WTC11 (cell line): ENCODE results near the gene CHI3L1.

Experiments
- NFATC4 ChIP-seq: fragments of 250-450 bp; sonication (Bioruptor Pico); IDR thresholded peaks from 2 replicates; pipeline ENCODE4 v1.9.0; 2021; ENCODE audit warnings: mild to moderate bottlenecking
- NFE2L1 ChIP-seq: sonication (generic); formaldehyde crosslinking; IDR thresholded peaks from 2 replicates; pipeline ENCODE4 v1.8.1; 2023; ENCODE audit warnings: missing genetic modification reagents
- SMAD3 ChIP-seq: sonication (generic); formaldehyde crosslinking; IDR thresholded peaks from 2 replicates; pipeline ENCODE4 v1.8.0; 2022; ENCODE audit warnings: missing genetic modification reagents, mild to moderate bottlenecking, borderline replicate concordance
- SP1 ChIP-seq: sonication (generic); formaldehyde crosslinking; conservative IDR thresholded peaks from 2 replicates; pipeline ENCODE4 v1.8.1; 2022; ENCODE audit warnings: missing genetic modification reagents
- TF ChIP-seq, protein P1 (sequence below): sonication (generic); formaldehyde crosslinking; IDR thresholded peaks from 2 replicates; pipeline ENCODE4 v1.8.0; 2022; ENCODE audit warnings: mild to moderate bottlenecking, missing genetic modification reagents
- TF ChIP-seq, protein P2 (sequence below): fragments of 200-600 bp; IDR thresholded peaks from 2 replicates; pipeline ENCODE4 v1.8.0; 2022; ENCODE audit warnings: antibody characterized with exemption
- TF ChIP-seq, protein P3 (sequence below): sonication (generic); formaldehyde crosslinking; IDR thresholded peaks from 2 replicates; pipeline ENCODE4 v1.8.1; 2022; ENCODE audit warnings: mild to moderate bottlenecking, moderate library complexity, missing genetic modification reagents
- TF ChIP-seq, protein P4 (sequence below): sonication (generic); formaldehyde crosslinking; IDR thresholded peaks from 2 replicates; pipeline ENCODE4 v1.8.0; 2023; ENCODE audit warnings: missing genetic modification reagents, mild to moderate bottlenecking, borderline replicate concordance
- TF ChIP-seq, protein P5 (sequence below): sonication (generic); formaldehyde crosslinking; IDR thresholded peaks from 2 replicates; pipeline ENCODE4 v1.8.1; 2023; ENCODE audit warnings: mild to moderate bottlenecking, missing genetic modification reagents

DNA sequence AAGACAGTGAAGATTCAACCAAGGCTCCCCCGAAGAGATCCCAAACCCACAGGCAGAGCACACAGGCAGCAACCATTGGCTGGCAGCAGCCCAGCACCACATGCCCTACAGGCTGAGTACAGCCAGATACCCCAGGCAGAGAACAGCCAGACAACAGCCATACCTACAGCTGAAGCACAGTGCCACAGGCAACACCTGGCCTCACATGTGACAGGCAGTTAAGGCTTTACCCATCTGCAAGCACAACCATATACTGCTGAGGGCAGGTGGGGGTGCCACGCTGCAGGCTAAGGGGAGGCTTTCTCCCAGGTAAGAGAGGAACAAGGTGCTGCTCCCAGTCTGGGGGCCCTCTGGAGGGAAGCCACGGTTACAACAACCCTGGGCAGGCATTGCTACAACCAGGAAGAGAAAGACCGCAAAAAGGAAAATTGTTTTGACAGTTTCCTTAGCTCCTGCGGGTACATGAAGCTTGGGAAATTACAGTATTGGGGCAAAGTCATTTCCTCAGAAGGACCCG lies 30.7 kb upstream of the CHI3L1 start:
- TF ChIP-seq, protein P1, sequence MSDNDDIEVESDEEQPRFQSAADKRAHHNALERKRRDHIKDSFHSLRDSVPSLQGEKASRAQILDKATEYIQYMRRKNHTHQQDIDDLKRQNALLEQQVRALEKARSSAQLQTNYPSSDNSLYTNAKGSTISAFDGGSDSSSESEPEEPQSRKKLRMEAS (CRISPR knock-in tag): no peak
- TF ChIP-seq, protein P2, sequence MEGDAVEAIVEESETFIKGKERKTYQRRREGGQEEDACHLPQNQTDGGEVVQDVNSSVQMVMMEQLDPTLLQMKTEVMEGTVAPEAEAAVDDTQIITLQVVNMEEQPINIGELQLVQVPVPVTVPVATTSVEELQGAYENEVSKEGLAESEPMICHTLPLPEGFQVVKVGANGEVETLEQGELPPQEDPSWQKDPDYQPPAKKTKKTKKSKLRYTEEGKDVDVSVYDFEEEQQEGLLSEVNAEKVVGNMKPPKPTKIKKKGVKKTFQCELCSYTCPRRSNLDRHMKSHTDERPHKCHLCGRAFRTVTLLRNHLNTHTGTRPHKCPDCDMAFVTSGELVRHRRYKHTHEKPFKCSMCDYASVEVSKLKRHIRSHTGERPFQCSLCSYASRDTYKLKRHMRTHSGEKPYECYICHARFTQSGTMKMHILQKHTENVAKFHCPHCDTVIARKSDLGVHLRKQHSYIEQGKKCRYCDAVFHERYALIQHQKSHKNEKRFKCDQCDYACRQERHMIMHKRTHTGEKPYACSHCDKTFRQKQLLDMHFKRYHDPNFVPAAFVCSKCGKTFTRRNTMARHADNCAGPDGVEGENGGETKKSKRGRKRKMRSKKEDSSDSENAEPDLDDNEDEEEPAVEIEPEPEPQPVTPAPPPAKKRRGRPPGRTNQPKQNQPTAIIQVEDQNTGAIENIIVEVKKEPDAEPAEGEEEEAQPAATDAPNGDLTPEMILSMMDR: no peak
- TF ChIP-seq, protein P3, sequence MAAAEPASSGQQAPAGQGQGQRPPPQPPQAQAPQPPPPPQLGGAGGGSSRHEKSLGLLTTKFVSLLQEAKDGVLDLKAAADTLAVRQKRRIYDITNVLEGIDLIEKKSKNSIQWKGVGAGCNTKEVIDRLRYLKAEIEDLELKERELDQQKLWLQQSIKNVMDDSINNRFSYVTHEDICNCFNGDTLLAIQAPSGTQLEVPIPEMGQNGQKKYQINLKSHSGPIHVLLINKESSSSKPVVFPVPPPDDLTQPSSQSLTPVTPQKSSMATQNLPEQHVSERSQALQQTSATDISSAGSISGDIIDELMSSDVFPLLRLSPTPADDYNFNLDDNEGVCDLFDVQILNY (CRISPR knock-in tag): no peak
- TF ChIP-seq NFE2L1 (no peak), SMAD3 (CRISPR knock-in tag) (no peak), SP1 (CRISPR knock-in tag) (no peak), NFATC4 (CRISPR knock-in tag) (no peak)
- TF ChIP-seq, protein P4, sequence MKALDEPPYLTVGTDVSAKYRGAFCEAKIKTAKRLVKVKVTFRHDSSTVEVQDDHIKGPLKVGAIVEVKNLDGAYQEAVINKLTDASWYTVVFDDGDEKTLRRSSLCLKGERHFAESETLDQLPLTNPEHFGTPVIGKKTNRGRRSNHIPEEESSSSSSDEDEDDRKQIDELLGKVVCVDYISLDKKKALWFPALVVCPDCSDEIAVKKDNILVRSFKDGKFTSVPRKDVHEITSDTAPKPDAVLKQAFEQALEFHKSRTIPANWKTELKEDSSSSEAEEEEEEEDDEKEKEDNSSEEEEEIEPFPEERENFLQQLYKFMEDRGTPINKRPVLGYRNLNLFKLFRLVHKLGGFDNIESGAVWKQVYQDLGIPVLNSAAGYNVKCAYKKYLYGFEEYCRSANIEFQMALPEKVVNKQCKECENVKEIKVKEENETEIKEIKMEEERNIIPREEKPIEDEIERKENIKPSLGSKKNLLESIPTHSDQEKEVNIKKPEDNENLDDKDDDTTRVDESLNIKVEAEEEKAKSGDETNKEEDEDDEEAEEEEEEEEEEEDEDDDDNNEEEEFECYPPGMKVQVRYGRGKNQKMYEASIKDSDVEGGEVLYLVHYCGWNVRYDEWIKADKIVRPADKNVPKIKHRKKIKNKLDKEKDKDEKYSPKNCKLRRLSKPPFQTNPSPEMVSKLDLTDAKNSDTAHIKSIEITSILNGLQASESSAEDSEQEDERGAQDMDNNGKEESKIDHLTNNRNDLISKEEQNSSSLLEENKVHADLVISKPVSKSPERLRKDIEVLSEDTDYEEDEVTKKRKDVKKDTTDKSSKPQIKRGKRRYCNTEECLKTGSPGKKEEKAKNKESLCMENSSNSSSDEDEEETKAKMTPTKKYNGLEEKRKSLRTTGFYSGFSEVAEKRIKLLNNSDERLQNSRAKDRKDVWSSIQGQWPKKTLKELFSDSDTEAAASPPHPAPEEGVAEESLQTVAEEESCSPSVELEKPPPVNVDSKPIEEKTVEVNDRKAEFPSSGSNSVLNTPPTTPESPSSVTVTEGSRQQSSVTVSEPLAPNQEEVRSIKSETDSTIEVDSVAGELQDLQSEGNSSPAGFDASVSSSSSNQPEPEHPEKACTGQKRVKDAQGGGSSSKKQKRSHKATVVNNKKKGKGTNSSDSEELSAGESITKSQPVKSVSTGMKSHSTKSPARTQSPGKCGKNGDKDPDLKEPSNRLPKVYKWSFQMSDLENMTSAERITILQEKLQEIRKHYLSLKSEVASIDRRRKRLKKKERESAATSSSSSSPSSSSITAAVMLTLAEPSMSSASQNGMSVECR (CRISPR knock-in tag): no peak
- TF ChIP-seq, protein P5, sequence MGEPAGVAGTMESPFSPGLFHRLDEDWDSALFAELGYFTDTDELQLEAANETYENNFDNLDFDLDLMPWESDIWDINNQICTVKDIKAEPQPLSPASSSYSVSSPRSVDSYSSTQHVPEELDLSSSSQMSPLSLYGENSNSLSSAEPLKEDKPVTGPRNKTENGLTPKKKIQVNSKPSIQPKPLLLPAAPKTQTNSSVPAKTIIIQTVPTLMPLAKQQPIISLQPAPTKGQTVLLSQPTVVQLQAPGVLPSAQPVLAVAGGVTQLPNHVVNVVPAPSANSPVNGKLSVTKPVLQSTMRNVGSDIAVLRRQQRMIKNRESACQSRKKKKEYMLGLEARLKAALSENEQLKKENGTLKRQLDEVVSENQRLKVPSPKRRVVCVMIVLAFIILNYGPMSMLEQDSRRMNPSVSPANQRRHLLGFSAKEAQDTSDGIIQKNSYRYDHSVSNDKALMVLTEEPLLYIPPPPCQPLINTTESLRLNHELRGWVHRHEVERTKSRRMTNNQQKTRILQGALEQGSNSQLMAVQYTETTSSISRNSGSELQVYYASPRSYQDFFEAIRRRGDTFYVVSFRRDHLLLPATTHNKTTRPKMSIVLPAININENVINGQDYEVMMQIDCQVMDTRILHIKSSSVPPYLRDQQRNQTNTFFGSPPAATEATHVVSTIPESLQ (CRISPR knock-in tag): no peak
